C4-2B (cell line): ENCODE results near the gene RALA.

Experiments
- ZFX ChIP-seq: fragments of 450-650 bp; IDR thresholded peaks from 2 replicates; pipeline ENCODE4 v1.6.1; 2017
- TF ChIP-seq, protein P1 (sequence below): fragments of 450-650 bp; conservative IDR thresholded peaks from 2 replicates; pipeline ENCODE4 v1.5.1; 2017; ENCODE audit warnings: mild to moderate bottlenecking

DNA sequence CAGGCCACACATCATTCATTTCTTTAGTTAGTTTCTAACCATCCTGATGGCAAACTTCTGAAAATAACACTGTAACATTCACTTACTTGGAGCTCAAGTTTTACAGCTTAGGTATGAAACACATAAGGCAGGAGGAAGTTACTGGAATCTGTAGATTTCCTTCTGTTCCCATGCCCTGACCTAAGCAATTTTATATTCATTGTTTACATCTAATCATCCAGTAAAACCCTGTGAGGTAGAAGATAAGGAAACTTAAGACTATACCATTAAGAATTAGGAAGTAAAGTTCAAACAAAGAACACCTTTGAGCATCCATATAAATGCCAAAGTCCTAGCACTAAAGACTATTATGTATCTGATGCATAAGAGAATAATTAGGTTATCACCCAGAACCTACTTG, 19.5 kb downstream of the RALA start:
- TF ChIP-seq, protein P1, sequence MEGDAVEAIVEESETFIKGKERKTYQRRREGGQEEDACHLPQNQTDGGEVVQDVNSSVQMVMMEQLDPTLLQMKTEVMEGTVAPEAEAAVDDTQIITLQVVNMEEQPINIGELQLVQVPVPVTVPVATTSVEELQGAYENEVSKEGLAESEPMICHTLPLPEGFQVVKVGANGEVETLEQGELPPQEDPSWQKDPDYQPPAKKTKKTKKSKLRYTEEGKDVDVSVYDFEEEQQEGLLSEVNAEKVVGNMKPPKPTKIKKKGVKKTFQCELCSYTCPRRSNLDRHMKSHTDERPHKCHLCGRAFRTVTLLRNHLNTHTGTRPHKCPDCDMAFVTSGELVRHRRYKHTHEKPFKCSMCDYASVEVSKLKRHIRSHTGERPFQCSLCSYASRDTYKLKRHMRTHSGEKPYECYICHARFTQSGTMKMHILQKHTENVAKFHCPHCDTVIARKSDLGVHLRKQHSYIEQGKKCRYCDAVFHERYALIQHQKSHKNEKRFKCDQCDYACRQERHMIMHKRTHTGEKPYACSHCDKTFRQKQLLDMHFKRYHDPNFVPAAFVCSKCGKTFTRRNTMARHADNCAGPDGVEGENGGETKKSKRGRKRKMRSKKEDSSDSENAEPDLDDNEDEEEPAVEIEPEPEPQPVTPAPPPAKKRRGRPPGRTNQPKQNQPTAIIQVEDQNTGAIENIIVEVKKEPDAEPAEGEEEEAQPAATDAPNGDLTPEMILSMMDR, result no peak
- no peak for TF ChIP-seq ZFX
